Fibroblast of lung (primary cell): ENCODE results near the gene HHIPL2. TPM values are rescaled to one million over a fixed set of nuclear protein-coding genes. Genes with fewer than 3 reads are reported as not detected.

ENCODE experiments used
- DNase-seq, 2 donors: peaks; one replicate each; pipeline versions ENCODE4 v3.0.0 to v3.0.0-alpha.2; 2010; ENCODE audit warnings: low read depth in 2 of 2
- H2AFZ ChIP-seq: 2 replicates; pipeline ENCODE4 v1.5.1; 2012; ENCODE audit warnings: low read length, control low read depth, inconsistent platforms
- H3K27ac ChIP-seq: 2 replicates; pipeline ENCODE4 v1.5.1; 2011; ENCODE audit warnings: low read length, control low read depth; ENCODE audit not compliant: insufficient read depth
- H3K27me3 ChIP-seq: 2 replicates; pipeline ENCODE4 v1.5.1; 2011; ENCODE audit warnings: mild to moderate bottlenecking, low read length; ENCODE audit not compliant: control insufficient read depth, insufficient read depth
- H3K36me3 ChIP-seq: 2 replicates; pipeline ENCODE4 v1.5.1; 2011; ENCODE audit warnings: low read length; ENCODE audit not compliant: control insufficient read depth, insufficient read depth
- H3K4me1 ChIP-seq: 2 replicates; pipeline ENCODE4 v1.5.1; 2011; ENCODE audit warnings: low read length; ENCODE audit not compliant: control insufficient read depth, insufficient read depth; ENCODE audit errors: extremely low read depth
- H3K4me2 ChIP-seq: 2 replicates; pipeline ENCODE4 v1.5.1; 2011; ENCODE audit warnings: low read length, control low read depth; ENCODE audit not compliant: insufficient read depth; ENCODE audit errors: extremely low read depth
- H3K4me3 ChIP-seq, 4 experiments: fragments of 200-600 bp in 1 of 4; sonication (generic) in 1 of 4; replicated peaks in 1 of 4; 2 replicates each; pipeline ENCODE4 v1.5.1; 2011 to 2016; ENCODE audit warnings: low read length in 4 of 4, low read depth in 3 of 4, mild to moderate bottlenecking in 3 of 4, control low read depth in 2 of 4, inconsistent platforms in 1 of 4, mixed read lengths in 1 of 4; ENCODE audit not compliant: insufficient read depth in 1 of 4; ENCODE audit errors: control extremely low read depth in 1 of 4
- H3K79me2 ChIP-seq: 2 replicates; pipeline ENCODE4 v1.5.1; 2012; ENCODE audit warnings: mild to moderate bottlenecking, low read length, inconsistent platforms; ENCODE audit not compliant: control insufficient read depth, insufficient read depth
- H3K9ac ChIP-seq: 2 replicates; pipeline ENCODE4 v1.5.1; 2011; ENCODE audit warnings: mild to moderate bottlenecking, low read length, control low read depth; ENCODE audit not compliant: insufficient read depth
- H3K9me3 ChIP-seq: 2 replicates; pipeline ENCODE4 v1.5.1; 2012; ENCODE audit warnings: low read depth, low read length; ENCODE audit not compliant: control insufficient read depth, insufficient read depth
- H4K20me1 ChIP-seq: 2 replicates; pipeline ENCODE4 v1.5.1; 2011; ENCODE audit warnings: low read length; ENCODE audit not compliant: control insufficient read depth, insufficient read depth; ENCODE audit errors: extremely low read depth
- EZH2 ChIP-seq: IDR thresholded peaks from 2 replicates; pipeline ENCODE4 v1.5.1; 2012; ENCODE audit warnings: low read length, control low read depth, mild to moderate bottlenecking; ENCODE audit errors: missing control alignments
- polyA plus RNA-seq, 2 donors: library from polyadenylated mRNA; depleted of rRNA in 1 of 2; stranded (reverse) in 1 of 2; unstranded in 1 of 2; fragments of >200 nt; gene quantifications; 2 replicates each; pipeline ENCODE4 v1.2.1, GENCODE V29; 2011 to 2012; ENCODE audit warnings: missing spikeins in 1 of 2
- total RNA-seq: library from RNA; depleted of rRNA; stranded (reverse); fragments of >200 nt; gene quantifications from 2 replicates; pipeline ENCODE4 v1.2.1, GENCODE V29; 2014
- TF ChIP-seq, protein P1 (sequence below), 2 donors: IDR thresholded peaks in 1 of 2; conservative IDR thresholded peaks in 1 of 2; 1 replicate in 1 of 2; 2 replicates in 1 of 2; pipeline ENCODE4 v1.5.1; 2011 to 2012; ENCODE audit warnings: low read length in 2 of 2, control low read depth in 1 of 2, inconsistent platforms in 1 of 2, low read depth in 1 of 2, mild to moderate bottlenecking in 1 of 2

The HHIPL2 gene
- total and polyA plus RNA-seq, 2 donors (not counting 1 experiment from before 2014, with no cell fraction given), result 0.14 to 0.33 TPM

DNA sequence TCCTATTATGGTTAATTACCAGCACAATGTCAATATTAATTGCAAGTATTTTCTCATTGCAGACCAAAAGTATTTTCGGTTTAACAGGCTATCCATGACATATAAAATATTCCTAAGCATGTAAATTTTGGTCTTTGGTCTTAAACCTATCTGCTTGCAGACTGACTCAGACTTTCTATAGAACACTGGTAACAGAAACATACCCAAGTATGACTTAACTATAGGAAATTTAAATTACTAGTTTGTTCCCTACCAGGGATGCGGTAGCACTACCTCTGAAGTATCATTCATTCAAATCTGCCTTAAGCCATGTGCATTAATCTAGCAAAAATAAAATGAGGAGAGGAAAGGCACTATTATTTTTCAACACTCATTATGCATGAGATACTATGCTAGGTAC is 38.9 kb upstream of the HHIPL2 start:
- Histone ChIP-seq H3K36me3 (peaks cover 2% of the 10 kb centered on the region), H3K79me2 (peaks cover 15% of the 10 kb centered on the region), H3K4me2 (no peak overlapping the region)

GRCh38 chr1:222583079-222583478 is 35.2 kb upstream of the HHIPL2 start:
- H3K9ac ChIP-seq, result no peak overlapping the region
- no peaks in the 10 kb centered on the region for H3K27me3 ChIP-seq
- no peak overlapping the region for H3K4me3 ChIP-seq
- peaks cover 2% of the 10 kb centered on the region for H3K79me2 ChIP-seq
- H2AFZ ChIP-seq, result no peak overlapping the region
- H4K20me1 ChIP-seq, result no peaks in the 10 kb centered on the region
- no peak for DNase-seq
- H3K4me2 ChIP-seq, result no peak overlapping the region
- peaks cover 2% of the 10 kb centered on the region for H3K36me3 ChIP-seq
- TF ChIP-seq, protein P1, sequence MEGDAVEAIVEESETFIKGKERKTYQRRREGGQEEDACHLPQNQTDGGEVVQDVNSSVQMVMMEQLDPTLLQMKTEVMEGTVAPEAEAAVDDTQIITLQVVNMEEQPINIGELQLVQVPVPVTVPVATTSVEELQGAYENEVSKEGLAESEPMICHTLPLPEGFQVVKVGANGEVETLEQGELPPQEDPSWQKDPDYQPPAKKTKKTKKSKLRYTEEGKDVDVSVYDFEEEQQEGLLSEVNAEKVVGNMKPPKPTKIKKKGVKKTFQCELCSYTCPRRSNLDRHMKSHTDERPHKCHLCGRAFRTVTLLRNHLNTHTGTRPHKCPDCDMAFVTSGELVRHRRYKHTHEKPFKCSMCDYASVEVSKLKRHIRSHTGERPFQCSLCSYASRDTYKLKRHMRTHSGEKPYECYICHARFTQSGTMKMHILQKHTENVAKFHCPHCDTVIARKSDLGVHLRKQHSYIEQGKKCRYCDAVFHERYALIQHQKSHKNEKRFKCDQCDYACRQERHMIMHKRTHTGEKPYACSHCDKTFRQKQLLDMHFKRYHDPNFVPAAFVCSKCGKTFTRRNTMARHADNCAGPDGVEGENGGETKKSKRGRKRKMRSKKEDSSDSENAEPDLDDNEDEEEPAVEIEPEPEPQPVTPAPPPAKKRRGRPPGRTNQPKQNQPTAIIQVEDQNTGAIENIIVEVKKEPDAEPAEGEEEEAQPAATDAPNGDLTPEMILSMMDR (conservative IDR thresholded peaks at IDR 0.05 in 1 of 2, IDR thresholded peaks at IDR 0.05 in 1 of 2; ENCODE audit: low read depth in 1 of 2, low read length in 2 of 2), result no peak
- TF ChIP-seq EZH2, result no peak
- no peaks in the 10 kb centered on the region for H3K4me1 ChIP-seq
- H3K9me3 ChIP-seq, result no peaks in the 10 kb centered on the region
- no peak overlapping the region for H3K27ac ChIP-seq

More for the DNA sequence above, 38.9 kb upstream of the HHIPL2 start:
- Histone ChIP-seq H4K20me1 (no peaks in the 10 kb centered on the region), H3K9me3 (no peaks in the 10 kb centered on the region), H3K9ac (no peak overlapping the region), H3K27me3 (no peaks in the 10 kb centered on the region), H3K4me1 (peaks cover 6% of the 10 kb centered on the region), H3K4me3 (no peak overlapping the region), H3K27ac (no peak overlapping the region), H2AFZ (no peak overlapping the region)
- no peak for DNase-seq
- TF ChIP-seq, protein P1 (conservative IDR thresholded peaks at IDR 0.05 in 1 of 2, IDR thresholded peaks at IDR 0.05 in 1 of 2; ENCODE audit: low read depth in 1 of 2, low read length in 2 of 2), result no peak
- TF ChIP-seq EZH2, result no peak

DNA sequence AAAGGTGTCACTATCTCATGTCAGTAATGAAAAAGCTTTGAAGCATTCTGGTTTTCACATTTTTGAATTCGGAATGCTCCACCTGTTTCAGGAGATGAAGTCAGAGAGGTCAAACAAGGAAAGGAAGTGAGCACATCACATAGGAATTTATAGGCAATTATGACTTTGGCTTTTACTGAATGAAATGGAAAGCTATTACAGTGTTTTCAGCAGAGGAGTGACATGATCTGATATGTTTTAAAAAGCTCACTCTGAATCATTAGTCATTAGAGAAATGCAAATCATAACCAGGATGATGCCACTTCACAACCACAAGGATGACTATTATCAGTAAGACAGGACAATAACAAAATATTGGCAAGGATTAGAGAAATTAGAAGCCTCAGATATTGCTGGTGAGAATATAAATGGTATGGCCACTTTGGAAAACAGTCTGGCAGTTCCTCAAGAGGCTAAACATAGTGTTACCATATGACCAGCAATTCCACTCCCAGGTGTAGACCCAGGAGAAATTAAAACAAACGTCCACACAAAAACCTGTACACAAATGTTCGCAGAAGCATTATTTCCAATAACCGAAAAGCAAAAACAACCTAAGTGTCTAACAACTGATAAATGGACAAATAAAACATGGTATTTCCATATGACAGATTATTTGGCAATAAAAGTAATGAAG is 34.3 kb upstream of the HHIPL2 start:
- no peaks in the 10 kb centered on the region for H3K27me3 ChIP-seq
- no peaks in the 10 kb centered on the region for H3K9me3 ChIP-seq
- no peaks in the 10 kb centered on the region for H3K4me1 ChIP-seq
- no peak overlapping the region for H3K4me2 ChIP-seq
- peak in 1 of 2 donors; percentile 40 for DNase-seq
- no peaks in the 10 kb centered on the region for H3K36me3 ChIP-seq
- no peak overlapping the region for H3K9ac ChIP-seq
- no peak overlapping the region for H3K27ac ChIP-seq
- TF ChIP-seq, protein P1 (conservative IDR thresholded peaks at IDR 0.05 in 1 of 2, IDR thresholded peaks at IDR 0.05 in 1 of 2; ENCODE audit: low read depth in 1 of 2, low read length in 2 of 2), result no peak
- TF ChIP-seq EZH2, result no peak
- H3K79me2 ChIP-seq, result peaks cover 2% of the 10 kb centered on the region
- no peak overlapping the region for H3K4me3 ChIP-seq
- H2AFZ ChIP-seq, result no peak overlapping the region
- no peaks in the 10 kb centered on the region for H4K20me1 ChIP-seq
